Neural crest cell (in vitro differentiated cells): ENCODE data around the gene DCLK3. TPM values are rescaled to one million over a fixed set of nuclear protein-coding genes. Genes with fewer than 3 reads are reported as not detected.

Source experiments
- DNase-seq: peaks from one replicate; pipeline ENCODE4 v3.0.0; 2021; ENCODE audit warnings: low read depth, mixed read lengths, low spot score
- H3K27ac Mint-ChIP-seq: one replicate; pipeline ENCODE4 v1.8.0; 2021; ENCODE audit warnings: mild to moderate bottlenecking, mixed read lengths; ENCODE audit not compliant: unreplicated experiment
- H3K27me3 Mint-ChIP-seq: 2 replicates; pipeline ENCODE4 v1.8.0; 2021; ENCODE audit warnings: low read depth, mild to moderate bottlenecking, mixed read lengths
- H3K36me3 Mint-ChIP-seq: 2 replicates; pipeline ENCODE4 v1.8.0; 2021; ENCODE audit warnings: low read depth, mild to moderate bottlenecking, mixed read lengths
- H3K4me1 Mint-ChIP-seq: 2 replicates; pipeline ENCODE4 v1.8.0; 2021; ENCODE audit warnings: mixed read lengths
- H3K4me3 Mint-ChIP-seq: one replicate; pipeline ENCODE4 v1.8.0; 2021; ENCODE audit warnings: mild to moderate bottlenecking, mixed read lengths
- H3K9me3 Mint-ChIP-seq: 2 replicates; pipeline ENCODE4 v1.8.0; 2021; ENCODE audit warnings: mixed read lengths
- total RNA-seq: library from RNA; stranded (reverse); gene quantifications from 2 replicates; pipeline ENCODE4 v1.2.1, GENCODE V29; 2021
- TF ChIP-seq, protein P1 (sequence below): fragments of 200-600 bp; sonication (generic); conservative IDR thresholded peaks from 2 replicates; pipeline ENCODE4 v1.5.0; 2021; ENCODE audit warnings: antibody characterized with exemption, mild to moderate bottlenecking

Gene DCLK3
- total RNA-seq, 1 donor from 2014 or later, result 0.07 TPM

DNA sequence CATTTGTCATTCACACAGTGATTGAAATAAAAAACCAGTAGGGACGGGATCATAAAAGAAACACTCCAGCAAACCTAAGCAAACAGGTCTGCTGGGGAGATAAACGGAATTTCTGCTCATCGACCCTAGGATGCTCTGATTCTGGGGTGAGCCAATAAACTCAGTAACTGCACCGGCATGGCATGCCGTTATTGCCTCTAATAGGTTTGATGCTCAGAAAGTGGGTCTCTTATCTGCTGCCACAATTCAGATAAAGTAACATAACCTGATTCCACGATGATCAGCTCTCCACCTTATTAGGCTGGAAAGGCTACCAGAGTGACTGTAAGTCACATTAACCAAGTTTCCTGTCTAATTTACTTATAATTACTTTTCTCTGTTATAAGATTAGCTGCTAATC, 19.6 kb downstream of the DCLK3 start:
- H3K4me1 Mint-ChIP-seq, result no peaks in the 10 kb centered on the region
- no peak for DNase-seq
- TF ChIP-seq, protein P1, sequence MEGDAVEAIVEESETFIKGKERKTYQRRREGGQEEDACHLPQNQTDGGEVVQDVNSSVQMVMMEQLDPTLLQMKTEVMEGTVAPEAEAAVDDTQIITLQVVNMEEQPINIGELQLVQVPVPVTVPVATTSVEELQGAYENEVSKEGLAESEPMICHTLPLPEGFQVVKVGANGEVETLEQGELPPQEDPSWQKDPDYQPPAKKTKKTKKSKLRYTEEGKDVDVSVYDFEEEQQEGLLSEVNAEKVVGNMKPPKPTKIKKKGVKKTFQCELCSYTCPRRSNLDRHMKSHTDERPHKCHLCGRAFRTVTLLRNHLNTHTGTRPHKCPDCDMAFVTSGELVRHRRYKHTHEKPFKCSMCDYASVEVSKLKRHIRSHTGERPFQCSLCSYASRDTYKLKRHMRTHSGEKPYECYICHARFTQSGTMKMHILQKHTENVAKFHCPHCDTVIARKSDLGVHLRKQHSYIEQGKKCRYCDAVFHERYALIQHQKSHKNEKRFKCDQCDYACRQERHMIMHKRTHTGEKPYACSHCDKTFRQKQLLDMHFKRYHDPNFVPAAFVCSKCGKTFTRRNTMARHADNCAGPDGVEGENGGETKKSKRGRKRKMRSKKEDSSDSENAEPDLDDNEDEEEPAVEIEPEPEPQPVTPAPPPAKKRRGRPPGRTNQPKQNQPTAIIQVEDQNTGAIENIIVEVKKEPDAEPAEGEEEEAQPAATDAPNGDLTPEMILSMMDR, result no peak
- H3K36me3 Mint-ChIP-seq, result no peaks in the 10 kb centered on the region
- peaks cover 4% of the 10 kb centered on the region for H3K27me3 Mint-ChIP-seq
- no peak overlapping the region for H3K27ac Mint-ChIP-seq
- H3K4me3 Mint-ChIP-seq, result no peak overlapping the region
- H3K9me3 Mint-ChIP-seq, result peaks cover 3% of the 10 kb centered on the region

DNA sequence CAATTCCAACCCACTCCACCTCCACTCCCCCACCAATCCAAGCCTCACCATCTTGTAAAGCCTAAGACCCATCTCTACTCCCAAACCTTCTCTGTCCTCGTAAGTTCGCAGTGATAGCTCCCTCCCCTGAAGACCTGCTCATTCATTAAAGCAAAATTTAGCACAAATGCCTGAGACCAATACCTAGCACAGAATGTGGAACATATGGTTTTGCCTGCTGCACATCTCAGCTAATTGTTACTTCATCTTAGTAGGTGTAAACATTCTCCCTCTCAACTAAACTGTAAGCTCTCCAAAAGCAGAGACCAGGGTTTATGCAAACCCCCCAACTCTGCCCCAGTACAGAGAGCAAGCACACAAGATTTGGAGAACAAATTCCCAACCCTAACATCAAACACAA, 20.5 kb downstream of the DCLK3 start:
- TF ChIP-seq, protein P1, result no peak
- peaks cover 3% of the 10 kb centered on the region for H3K9me3 Mint-ChIP-seq
- peaks cover 4% of the 10 kb centered on the region for H3K27me3 Mint-ChIP-seq

DNA sequence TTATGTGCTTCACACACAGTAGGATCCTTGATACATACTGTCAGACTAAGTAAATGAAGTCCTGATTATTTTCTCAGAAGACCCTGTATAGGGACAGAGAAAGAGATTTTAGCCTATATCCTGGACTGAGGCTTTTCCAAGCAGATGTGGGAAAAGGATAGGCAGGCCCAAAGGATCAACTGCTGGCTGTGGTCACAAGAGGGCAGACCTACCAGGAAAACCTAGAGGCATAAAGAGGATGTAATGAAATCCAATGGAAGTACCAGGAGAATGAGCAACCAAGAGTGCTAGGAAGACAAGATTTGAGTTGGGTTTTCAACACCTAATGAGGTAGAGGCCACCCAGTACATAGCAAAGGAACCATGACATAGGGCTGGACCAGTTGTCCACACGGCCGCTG, 23.1 kb downstream of the DCLK3 start:
- H3K4me3 Mint-ChIP-seq, result no peak overlapping the region
- H3K27ac Mint-ChIP-seq, result no peak overlapping the region
- no peaks in the 10 kb centered on the region for H3K4me1 Mint-ChIP-seq
- H3K36me3 Mint-ChIP-seq, result no peaks in the 10 kb centered on the region
- H3K27me3 Mint-ChIP-seq, result peaks cover 4% of the 10 kb centered on the region
- TF ChIP-seq, protein P1, result peak; percentile 27
- DNase-seq, result no peak
- H3K9me3 Mint-ChIP-seq, result no peaks in the 10 kb centered on the region

More for the DNA sequence above, 20.5 kb downstream of the DCLK3 start:
- H3K36me3 Mint-ChIP-seq, result no peaks in the 10 kb centered on the region
- no peaks in the 10 kb centered on the region for H3K4me1 Mint-ChIP-seq
- no peak overlapping the region for H3K4me3 Mint-ChIP-seq
- no peak for DNase-seq
- no peak overlapping the region for H3K27ac Mint-ChIP-seq

DNA sequence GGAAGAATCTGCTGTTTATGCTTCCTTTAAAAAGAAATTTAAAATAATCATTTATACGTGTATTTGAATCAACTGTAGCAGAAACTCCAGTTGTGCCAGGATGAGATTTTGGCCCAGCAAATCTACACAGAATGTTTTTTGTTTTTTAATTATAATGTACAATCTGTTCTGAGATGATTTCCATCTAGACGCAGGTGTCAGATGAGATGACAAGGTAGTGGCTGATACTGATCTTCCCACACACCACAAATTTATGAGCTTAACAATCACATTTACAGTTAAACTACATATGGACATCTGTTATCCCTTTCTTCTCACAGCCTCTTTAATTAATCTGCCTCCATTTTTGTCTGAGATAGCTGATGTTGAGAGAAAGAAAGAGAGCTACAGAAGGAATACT, 23.6 kb downstream of the DCLK3 start:
- Mint-ChIP-seq H3K9me3 (no peaks in the 10 kb centered on the region), H3K27me3 (peaks cover 4% of the 10 kb centered on the region), H3K36me3 (no peaks in the 10 kb centered on the region), H3K4me3 (no peak overlapping the region), H3K4me1 (no peaks in the 10 kb centered on the region), H3K27ac (no peak overlapping the region)
- TF ChIP-seq, protein P1, result no peak
- DNase-seq, result no peak

DNA sequence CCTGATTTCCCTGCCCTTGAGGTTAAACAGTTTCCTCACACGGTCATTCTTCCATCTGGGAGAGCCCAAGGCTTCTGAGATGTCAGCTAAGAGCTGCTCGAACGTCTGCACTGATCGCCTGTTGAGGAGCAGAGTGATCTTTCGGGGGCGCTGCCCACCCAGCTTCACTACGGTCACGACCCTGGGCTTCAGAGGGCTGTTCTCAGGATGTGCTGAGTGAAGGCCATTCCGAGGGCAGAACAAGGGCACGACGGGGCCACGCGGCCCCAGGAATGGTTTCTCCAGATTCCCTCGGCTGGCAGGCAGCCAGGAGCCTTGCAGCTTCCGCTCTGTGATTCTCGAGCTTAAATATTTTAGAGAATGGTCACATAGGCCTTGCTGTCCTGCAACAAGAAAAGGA, 25.7 kb downstream of the DCLK3 start:
- no peaks in the 10 kb centered on the region for H3K9me3 Mint-ChIP-seq
- TF ChIP-seq, protein P1, result no peak
- DNase-seq, result no peak
- peaks cover 2% of the 10 kb centered on the region for H3K27me3 Mint-ChIP-seq
- H3K36me3 Mint-ChIP-seq, result no peaks in the 10 kb centered on the region
- no peak overlapping the region for H3K27ac Mint-ChIP-seq
- no peak overlapping the region for H3K4me3 Mint-ChIP-seq
- H3K4me1 Mint-ChIP-seq, result no peaks in the 10 kb centered on the region

DNA sequence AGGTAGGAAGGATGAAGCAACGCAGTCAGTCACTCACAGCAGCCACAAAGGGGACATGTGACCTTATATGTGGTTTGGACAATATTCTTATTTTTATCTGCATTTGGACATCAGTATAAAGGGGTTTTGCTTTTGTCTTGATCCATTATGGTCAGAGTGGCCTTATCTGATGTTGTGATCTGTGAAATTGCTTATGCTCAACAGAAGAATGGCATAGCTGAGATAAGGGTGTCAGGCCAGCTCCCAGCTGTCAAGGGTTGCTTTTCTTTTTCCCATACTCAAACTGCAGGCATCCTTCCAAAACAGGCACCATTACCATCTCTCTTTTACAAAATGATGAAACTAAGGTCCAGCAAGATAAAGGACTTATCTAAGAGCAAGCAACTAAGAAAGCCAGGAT, 28.1 kb downstream of the DCLK3 start:
- Mint-ChIP-seq H3K27me3 (no peaks in the 10 kb centered on the region), H3K4me3 (no peak overlapping the region), H3K36me3 (no peaks in the 10 kb centered on the region), H3K9me3 (no peaks in the 10 kb centered on the region), H3K4me1 (peaks cover 5% of the 10 kb centered on the region), H3K27ac (no peak overlapping the region)
- no peak for DNase-seq
- TF ChIP-seq, protein P1, result no peak
